Left ventricle myocardium superior (tissue), 1 donor: ENCODE results near the gene COP1. TPM values are rescaled to one million over a fixed set of nuclear protein-coding genes. Genes with fewer than 3 reads are reported as not detected.
A peak's percentile ranks its signal among the peaks of the same experiment; 100 is the strongest.
"Not testable (repeated sequence)": the region's sequence is repeated elsewhere in the genome, so short reads cannot be mapped to it uniquely, and the experiment has no call there.

Source experiments
- ATAC-seq: fragments of 200-7000 bp; cut with Tn5 transposase; one replicate; pipeline ENCODE4 v1.9.1; 2020; ENCODE audit warnings: mild to moderate bottlenecking, moderate library complexity
- DNase-seq: peaks from one replicate; pipeline ENCODE4 v3.0.0-alpha.2; 2020
- intact Hi-C: fragments of 100-400 bp; cut with micrococcal nuclease; formaldehyde crosslinking; loops from one replicate; pipeline ENCODE4 v1.11.0; 2022
- total RNA-seq: library from RNA; stranded (reverse); fragmentation: NEBNext Ultra II Directional; extraction: Animal tissue kit (Norgen Biotek cat#: 25700); gene quantifications from one replicate; pipeline ENCODE4 v1.2.1, GENCODE V29; 2021
- donor health status: DM: no; HTN: yes; CAD: no; lungs with severe emphysema.

Gene COP1
- total RNA-seq, 1 donor from 2014 or later = 20.3 TPM

- DNase-seq (no peak), ATAC-seq (no peak)
- intact Hi-C loops = loop anchor here (10.0 kb wide), 1 partner anchor 592 kb away; no protein-coding TSS in a partner anchor
Measured at GRCh38 chr1:176066709-176067108, 140.4 kb downstream of the COP1 start.

GRCh38 chr1:176058686-176059085 is 148.4 kb downstream of the COP1 start:
- ATAC-seq (peak; percentile 67), DNase-seq (no peak)
- intact Hi-C loops = no loop called here

- no peak for DNase-seq
- ATAC-seq = no peak
- intact Hi-C loops = no loop called here
Measured at GRCh38 chr1:176056312-176056711, 150.8 kb downstream of the COP1 start.

- DNase-seq (no peak), ATAC-seq (no peak)
- intact Hi-C loops = no loop called here
Measured at GRCh38 chr1:176055398-176055797, 151.7 kb downstream of the COP1 start.

GRCh38 chr1:176051902-176052518 is 155.1 kb downstream of the COP1 start:
- DNase-seq (no peak), ATAC-seq (no peak)
- intact Hi-C loops = no loop called here

- ATAC-seq = no peak
- intact Hi-C loops = no loop called here
Measured at GRCh38 chr1:176051402-176051801, 155.7 kb downstream of the COP1 start.

GRCh38 chr1:176049582-176049981 is 157.5 kb downstream of the COP1 start:
- DNase-seq (no peak), ATAC-seq (no peak)
- intact Hi-C loops = no loop called here

More at GRCh38 chr1:176051402-176051801, 155.7 kb downstream of the COP1 start:
- DNase-seq = no peak

GRCh38 chr1:176046926-176047325 is 160.2 kb downstream of the COP1 start:
- DNase-seq = no peak
- no peak for ATAC-seq
- intact Hi-C loops = no loop called here

GRCh38 chr1:176043537-176043936 is 163.5 kb downstream of the COP1 start:
- DNase-seq (no peak), ATAC-seq (no peak)
- intact Hi-C loops = no loop called here

- ATAC-seq = no peak
- DNase-seq = no peak
- intact Hi-C loops = no loop called here
Measured at GRCh38 chr1:176033881-176034280, 173.2 kb downstream of the COP1 start.

GRCh38 chr1:176033474-176033873 is 173.6 kb downstream of the COP1 start:
- intact Hi-C loops = no loop called here
- DNase-seq (no peak), ATAC-seq (no peak)

GRCh38 chr1:176032040-176032645 is 174.9 kb downstream of the COP1 start:
- DNase-seq = no peak
- intact Hi-C loops = no loop called here
- ATAC-seq = no peak

GRCh38 chr1:176029609-176030008 is 177.5 kb downstream of the COP1 start:
- no peak for DNase-seq
- no peak for ATAC-seq
- intact Hi-C loops = no loop called here

- intact Hi-C loops = no loop called here
- ATAC-seq (no peak), DNase-seq (no peak)
Measured at GRCh38 chr1:176029155-176029554, 177.9 kb downstream of the COP1 start.

- intact Hi-C loops, ATAC-seq, DNase-seq: not testable (repeated sequence)
Measured at GRCh38 chr1:176027934-176028333, 179.2 kb downstream of the COP1 start.

- DNase-seq (no peak), ATAC-seq (no peak)
- intact Hi-C loops = no loop called here
Measured at GRCh38 chr1:176022574-176022973, 184.5 kb downstream of the COP1 start.

- no peak for DNase-seq
- intact Hi-C loops = no loop called here
- ATAC-seq = no peak
Measured at GRCh38 chr1:176017722-176018121, 189.4 kb downstream of the COP1 start.

- no peak for ATAC-seq
- no peak for DNase-seq
- intact Hi-C loops = no loop called here
Measured at GRCh38 chr1:176009951-176010350, 197.1 kb downstream of the COP1 start.

- intact Hi-C loops, ATAC-seq, DNase-seq: not testable (repeated sequence)
Measured at GRCh38 chr1:176007756-176008389, 199.2 kb downstream of the COP1 start.

- DNase-seq, ATAC-seq, intact Hi-C loops: not testable (repeated sequence)
Measured at GRCh38 chr1:175994660-175995059, 212.4 kb downstream of the COP1 start.

GRCh38 chr1:175992825-175993224 is 214.3 kb downstream of the COP1 start:
- DNase-seq, intact Hi-C loops, ATAC-seq: not testable (repeated sequence)
